LNCaP clone FGC (cell line): Measurements from ENCODE around the gene CRISP1.
A peak's percentile ranks its signal among the peaks of the same experiment; 100 is the strongest.
"Not testable (repeated sequence)": the region's sequence is repeated elsewhere in the genome, so short reads cannot be mapped to it uniquely, and the experiment has no call there.

Experiments
- DNase-seq: peaks from one replicate; pipeline ENCODE4 v3.0.0-alpha.2; 2011; ENCODE audit warnings: low read depth
- H3K4me3 ChIP-seq: 2 replicates; pipeline ENCODE4 v1.5.1; 2011; ENCODE audit warnings: mild to moderate bottlenecking, low read depth, low read length, control low read depth
- CTCF ChIP-seq: IDR thresholded peaks from 2 replicates; pipeline ENCODE4 v1.5.1; 2012; ENCODE audit warnings: mild to moderate bottlenecking; ENCODE audit not compliant: control insufficient read depth, insufficient read depth; ENCODE audit errors: extremely low read depth

CRISP1 gene

GRCh38 chr6:49813248-49813647 is 53.1 kb downstream of the CRISP1 start:
- H3K4me3 ChIP-seq: no peak overlapping the region
- no peak for TF ChIP-seq CTCF
- peak; percentile 8 for DNase-seq

GRCh38 chr6:49806145-49806544 is 60.2 kb downstream of the CRISP1 start:
- TF ChIP-seq CTCF: no peak
- no peak for DNase-seq
- H3K4me3 ChIP-seq: no peak overlapping the region

- no peak for DNase-seq
- no peak for TF ChIP-seq CTCF
- H3K4me3 ChIP-seq: no peak overlapping the region
These were observed 61.1 kb downstream of the CRISP1 start for GRCh38 chr6:49805246-49805645.

GRCh38 chr6:49801525-49801924 is 64.8 kb downstream of the CRISP1 start:
- no peak overlapping the region for H3K4me3 ChIP-seq
- DNase-seq: no peak
- TF ChIP-seq CTCF: no peak

GRCh38 chr6:49799090-49799489 is 67.2 kb downstream of the CRISP1 start:
- no peak for TF ChIP-seq CTCF
- no peak for DNase-seq
- H3K4me3 ChIP-seq: no peak overlapping the region

- not testable (repeated sequence) for H3K4me3 ChIP-seq, DNase-seq
These were observed 69.4 kb downstream of the CRISP1 start for GRCh38 chr6:49796842-49797455.

- no peak overlapping the region for H3K4me3 ChIP-seq
- no peak for TF ChIP-seq CTCF
- no peak for DNase-seq
These were observed 76.0 kb downstream of the CRISP1 start for GRCh38 chr6:49790341-49790740.

GRCh38 chr6:49787176-49787575 is 79.2 kb downstream of the CRISP1 start, which contains the start of gene PGK2:
Gene PGK2 (minus strand): TSS chr6:49787285. CDS start chr6:49787187, 98 bp downstream.
- H3K4me3 ChIP-seq: no peak within 1 kb of the TSS
- peak; percentile 63 for DNase-seq
- no peak for TF ChIP-seq CTCF
